GM23248 (cell line): ENCODE data around the gene RPL3.

ENCODE experiments used
- EZH2 ChIP-seq: fragments of 200-600 bp; sonication (generic); IDR thresholded peaks from 2 replicates; pipeline ENCODE4 v1.6.1; 2018; ENCODE audit warnings: antibody characterized with exemption, mild to moderate bottlenecking; ENCODE audit not compliant: insufficient read depth, poor library complexity, severe bottlenecking
- EZH2phosphoT487 ChIP-seq: fragments of 200-600 bp; sonication (generic); IDR thresholded peaks from 2 replicates; pipeline ENCODE4 v1.6.1; 2018; ENCODE audit warnings: antibody characterized with exemption, moderate library complexity, mild to moderate bottlenecking, low read depth; ENCODE audit not compliant: insufficient read depth

DNA sequence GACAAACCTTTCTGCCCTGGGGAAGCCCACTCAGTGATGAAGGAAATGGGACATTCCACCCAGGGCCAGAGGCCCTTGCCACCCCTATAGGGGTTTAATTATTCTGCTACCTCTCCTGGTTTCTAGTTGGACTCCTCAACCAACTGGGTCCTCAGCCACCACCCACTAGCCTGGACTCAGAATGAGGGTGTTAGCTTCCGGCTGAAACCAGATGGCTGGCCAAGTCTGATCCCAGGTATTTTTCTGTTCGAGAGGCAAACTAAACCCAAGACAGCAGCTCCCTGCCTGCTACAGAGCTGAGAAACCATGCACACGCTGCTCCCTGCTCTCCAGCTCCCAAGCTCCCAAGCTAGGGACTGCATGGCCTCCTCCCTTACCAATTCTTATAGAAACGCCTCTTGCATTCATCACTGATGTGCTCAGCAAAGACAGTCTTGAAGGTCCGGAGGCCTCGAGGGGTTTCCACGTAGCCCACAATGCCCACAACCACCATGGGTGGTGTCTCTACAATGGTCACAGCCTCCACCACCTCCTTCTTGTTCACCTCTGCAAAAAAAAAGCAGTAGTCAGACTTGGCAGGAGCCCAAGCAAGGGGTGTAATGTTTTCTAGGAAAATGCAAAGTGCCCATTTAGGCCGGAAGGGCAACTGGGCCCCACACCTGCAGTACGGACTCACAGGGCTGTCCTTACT lies 2.2 kb downstream of the RPL3 start:
- TF ChIP-seq EZH2 (no peak), EZH2phosphoT487 (no peak)
